SH-SY5Y (cell line): ENCODE measurements around the gene CSRP2.

Experiments
- GATA2 ChIP-seq: IDR thresholded peaks from 2 replicates; pipeline ENCODE4 v1.6.1; 2011; ENCODE audit warnings: mild to moderate bottlenecking, low read depth, low read length
- GATA3 ChIP-seq: IDR thresholded peaks from 2 replicates; pipeline ENCODE4 v1.6.1; 2011; ENCODE audit warnings: low read depth, mild to moderate bottlenecking, low read length, moderate library complexity

The CSRP2 gene

GRCh38 chr12:76878899-76879709, at the start of gene CSRP2:
CSRP2 (minus strand) TSS chr12:76879019; CDS start chr12:76866260, 12,759 bp downstream.
- no peak for TF ChIP-seq GATA2
- no peak for TF ChIP-seq GATA3

GRCh38 chr12:76927170-76927784, 48.5 kb upstream of the CSRP2 start:
- TF ChIP-seq GATA2 (no peak), GATA3 (no peak)

- no peak for TF ChIP-seq GATA3
- no peak for TF ChIP-seq GATA2
Measured at GRCh38 chr12:76925135-76925534, 46.3 kb upstream of the CSRP2 start.

GRCh38 chr12:76922866-76923265, 44.0 kb upstream of the CSRP2 start:
- TF ChIP-seq GATA3 (no peak), GATA2 (no peak)

GRCh38 chr12:76921891-76922664, 43.3 kb upstream of the CSRP2 start:
- TF ChIP-seq GATA3 (no peak), GATA2 (no peak)

GRCh38 chr12:76921100-76921471, 42.3 kb upstream of the CSRP2 start:
- TF ChIP-seq GATA2 (no peak), GATA3 (no peak)

GRCh38 chr12:76920172-76921099, 41.6 kb upstream of the CSRP2 start:
- TF ChIP-seq GATA2 (no peak), GATA3 (no peak)

GRCh38 chr12:76919383-76920171, 40.8 kb upstream of the CSRP2 start:
- TF ChIP-seq GATA3 (no peak), GATA2 (no peak)

- TF ChIP-seq GATA2 = no peak
- TF ChIP-seq GATA3 = no peak
Measured at GRCh38 chr12:76916170-76916540, 37.3 kb upstream of the CSRP2 start.

- TF ChIP-seq GATA3 (no peak), GATA2 (no peak)
Measured at GRCh38 chr12:76915361-76916169, 36.7 kb upstream of the CSRP2 start.

- no peak for TF ChIP-seq GATA3
- TF ChIP-seq GATA2 = no peak
Measured at GRCh38 chr12:76914102-76914859, 35.5 kb upstream of the CSRP2 start.
